ENCODE measurements around the gene PIK3AP1.
"Not testable (repeated sequence)": the region's sequence is repeated elsewhere in the genome, so short reads cannot be mapped to it uniquely, and the experiment has no call there.

The PIK3AP1 gene

DNA sequence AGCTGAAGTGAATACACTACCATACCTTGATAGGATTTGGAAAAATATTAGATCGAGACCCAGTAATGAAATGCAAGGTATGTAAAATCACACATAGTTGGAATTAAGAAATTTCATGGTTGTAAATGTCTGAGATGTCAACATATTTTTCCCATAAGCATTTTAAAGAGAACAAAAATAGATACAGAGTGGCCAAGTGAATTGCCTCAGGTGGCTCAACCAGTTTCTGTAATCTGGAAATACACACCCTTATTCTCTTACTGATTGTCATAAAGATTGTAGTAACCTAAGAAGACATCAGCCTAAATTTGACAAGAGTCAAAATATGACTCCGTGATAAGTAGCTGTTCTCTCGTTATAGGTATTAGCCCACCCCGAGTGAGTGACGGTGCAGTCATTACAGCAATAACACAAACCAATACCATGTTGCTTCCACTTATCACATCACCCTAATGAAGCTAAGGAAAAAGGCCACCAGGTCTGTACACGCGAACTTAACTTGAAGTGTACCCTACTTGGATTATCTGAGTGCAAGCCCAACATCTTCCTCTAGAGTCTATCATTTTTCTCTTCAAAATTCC, 23.4 kb downstream of the PIK3AP1 start:
- no peak for DNase-seq (ENCODE audit: low spot score)

DNA sequence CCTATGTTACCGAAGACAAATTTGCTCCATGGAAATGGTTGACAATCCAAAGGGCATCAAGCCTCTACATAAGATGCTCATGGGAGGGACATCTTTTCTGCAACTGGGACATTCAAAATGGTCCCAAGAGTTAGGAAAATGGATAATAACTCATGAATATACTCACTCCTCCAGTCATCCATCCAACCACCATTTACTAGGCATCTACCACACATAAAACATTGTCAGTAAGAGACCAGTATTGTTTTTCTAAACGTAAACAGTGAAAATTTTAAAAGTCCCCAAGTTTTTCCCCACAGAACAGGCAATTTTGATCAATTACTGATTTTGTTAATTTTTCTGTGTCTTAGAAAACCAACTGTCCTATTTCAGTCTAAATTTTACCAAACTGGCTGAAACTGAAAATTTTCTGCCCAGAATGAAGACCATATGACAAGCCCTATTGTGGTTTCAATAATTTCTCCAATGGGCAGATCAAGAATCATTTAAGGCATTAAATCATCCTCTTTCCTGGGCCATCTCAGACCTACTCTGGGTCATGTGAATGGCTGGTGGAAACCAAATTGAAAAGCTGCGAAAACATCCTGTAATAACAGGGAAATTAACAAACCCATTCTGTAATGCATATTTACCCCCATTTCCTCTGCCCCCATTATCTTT, 24.2 kb downstream of the PIK3AP1 start:
- no peak for DNase-seq (ENCODE audit: low spot score)

DNA sequence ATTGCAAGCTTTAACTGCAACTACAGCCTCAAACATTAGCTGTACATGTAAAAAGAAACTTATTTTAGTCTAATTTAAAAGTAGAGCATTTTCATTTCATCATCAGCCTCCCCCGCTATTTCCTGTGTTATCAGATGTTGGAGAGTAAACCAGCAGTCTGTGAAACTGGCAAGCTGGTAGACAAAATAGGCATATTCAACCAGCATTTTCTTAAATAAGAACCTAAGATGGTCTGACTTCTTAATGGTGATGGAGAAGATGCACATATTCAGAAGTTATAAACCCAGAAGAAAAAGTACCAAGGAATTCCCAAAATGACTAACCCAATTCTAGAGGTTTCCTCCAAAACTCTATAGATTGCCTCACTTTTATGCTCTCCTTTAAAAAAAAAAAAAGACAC, 24.9 kb downstream of the PIK3AP1 start:
- no peak for DNase-seq (ENCODE audit: low spot score)

DNA sequence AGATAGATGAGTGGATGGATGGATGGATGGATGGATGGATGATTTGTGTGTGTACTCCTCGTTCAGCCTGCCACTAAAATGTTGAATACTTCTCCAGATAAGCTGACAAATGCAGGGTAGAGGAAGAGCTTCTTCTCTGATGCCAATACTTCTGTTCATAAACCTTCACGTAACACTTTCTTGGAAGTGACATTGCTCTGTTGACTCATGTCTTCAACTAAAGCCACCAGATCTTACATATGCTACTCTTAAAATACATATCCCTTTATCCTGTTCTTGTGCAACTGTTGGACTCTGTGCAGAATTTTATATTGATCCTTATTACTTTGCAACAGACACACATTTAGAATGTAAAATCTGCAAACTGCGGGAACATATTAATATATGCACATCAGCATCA, 26.9 kb downstream of the PIK3AP1 start:
- DNase-seq (ENCODE audit: low spot score): no peak

DNA sequence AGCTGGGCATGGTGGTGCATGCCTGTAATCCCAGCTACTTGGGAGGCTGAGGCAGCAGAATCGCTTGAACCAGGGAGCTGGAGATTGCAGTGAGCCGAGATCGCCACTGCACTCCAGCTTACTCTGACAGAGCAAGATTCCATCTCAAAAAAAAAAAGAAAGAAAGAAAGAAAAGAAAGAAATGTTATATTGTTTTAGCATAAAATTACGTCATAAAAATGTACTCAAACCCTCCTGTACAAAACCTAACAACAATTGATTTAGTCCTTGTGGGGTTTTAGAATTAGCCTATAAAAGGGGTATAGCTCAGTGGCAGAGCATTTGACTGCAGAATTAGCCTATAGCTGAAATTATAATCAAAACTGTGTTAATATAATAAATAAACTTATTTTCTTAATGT, 27.9 kb downstream of the PIK3AP1 start:
- no peak for DNase-seq (ENCODE audit: low spot score)

DNA sequence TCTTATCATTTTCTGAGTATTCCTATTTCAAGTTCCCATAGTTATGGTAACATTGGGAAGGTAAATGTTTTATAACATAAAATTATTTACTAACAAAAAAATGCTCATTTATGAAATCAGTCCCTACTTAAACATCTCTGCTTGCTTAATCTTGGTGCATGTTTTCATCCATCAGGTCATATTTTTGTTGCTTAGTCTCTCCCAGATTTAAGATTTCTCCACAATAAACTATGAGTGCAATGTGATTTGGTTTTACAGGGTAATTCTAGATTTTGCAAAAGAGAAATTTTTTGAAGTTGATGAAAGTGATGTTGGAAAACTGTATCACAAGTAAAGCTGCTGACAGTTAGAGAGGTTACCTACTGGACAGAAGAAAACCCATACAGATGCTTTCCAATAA, 28.6 kb downstream of the PIK3AP1 start:
- DNase-seq (ENCODE audit: low spot score): no peak

DNA sequence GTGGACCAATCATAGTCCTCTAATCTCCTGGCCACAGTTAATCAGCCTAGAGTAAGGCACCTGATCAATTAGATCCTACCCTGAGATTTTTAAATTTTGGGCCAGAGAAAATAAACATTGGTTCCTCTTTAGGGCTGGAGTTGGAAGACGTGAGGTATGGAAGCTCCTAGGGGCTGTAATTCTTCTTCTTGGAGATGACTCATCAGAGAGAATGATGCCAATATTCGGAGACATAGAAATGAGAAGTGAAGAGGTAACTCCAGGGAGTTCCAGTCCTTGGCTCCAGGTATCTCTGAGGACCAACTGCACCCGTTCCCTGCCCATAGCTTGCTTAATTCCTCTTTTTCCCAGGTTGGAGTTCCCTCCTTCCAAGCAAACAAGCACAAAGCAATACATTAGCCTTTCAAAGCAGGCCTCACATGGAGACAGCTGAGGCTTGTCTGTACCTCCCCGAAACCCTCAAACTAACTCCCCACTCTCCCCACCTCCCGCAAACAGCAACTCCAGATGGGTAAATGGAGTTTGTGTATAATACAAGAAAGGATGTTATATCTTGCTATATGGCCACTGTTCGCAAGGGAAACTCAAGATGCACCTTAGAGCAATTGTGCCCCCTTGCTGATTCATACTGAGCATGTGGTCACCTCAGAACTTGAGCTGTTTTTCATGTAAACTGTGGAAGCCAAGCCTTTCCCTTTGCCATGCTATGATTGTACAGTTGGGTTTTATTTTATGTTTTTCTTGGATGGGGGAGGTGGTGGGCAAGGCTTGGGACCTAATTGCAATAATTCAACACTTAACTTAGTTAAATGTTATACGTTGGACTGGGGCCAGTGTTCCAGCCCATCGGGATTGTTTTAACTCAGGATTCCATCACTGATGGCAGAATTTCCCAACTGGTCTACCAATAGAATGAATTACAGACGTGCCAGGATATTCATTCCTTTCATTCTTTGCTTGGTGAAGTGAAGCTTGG, 29.3 kb downstream of the PIK3AP1 start:
- no peak for DNase-seq (ENCODE audit: low spot score)

DNA sequence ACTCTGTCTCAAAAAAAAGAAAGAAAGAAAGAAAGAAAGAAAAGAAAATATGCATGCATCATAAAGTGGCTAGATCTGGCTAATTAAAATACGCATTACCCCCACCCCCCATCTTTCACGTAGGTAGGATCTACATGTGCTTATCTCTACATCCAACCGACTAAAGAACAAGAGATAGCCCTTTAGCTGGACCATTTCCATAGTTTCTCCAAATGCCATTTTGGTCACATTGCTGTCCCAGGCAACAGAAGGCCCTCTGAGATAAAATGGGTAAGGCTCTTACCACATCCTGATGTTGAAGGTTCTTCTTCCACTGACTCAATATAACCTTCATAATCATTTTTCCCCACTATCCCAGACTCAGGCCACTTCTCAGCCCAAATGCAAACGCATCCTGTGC, 31.5 kb downstream of the PIK3AP1 start:
- no peak for DNase-seq (ENCODE audit: low spot score)

DNA sequence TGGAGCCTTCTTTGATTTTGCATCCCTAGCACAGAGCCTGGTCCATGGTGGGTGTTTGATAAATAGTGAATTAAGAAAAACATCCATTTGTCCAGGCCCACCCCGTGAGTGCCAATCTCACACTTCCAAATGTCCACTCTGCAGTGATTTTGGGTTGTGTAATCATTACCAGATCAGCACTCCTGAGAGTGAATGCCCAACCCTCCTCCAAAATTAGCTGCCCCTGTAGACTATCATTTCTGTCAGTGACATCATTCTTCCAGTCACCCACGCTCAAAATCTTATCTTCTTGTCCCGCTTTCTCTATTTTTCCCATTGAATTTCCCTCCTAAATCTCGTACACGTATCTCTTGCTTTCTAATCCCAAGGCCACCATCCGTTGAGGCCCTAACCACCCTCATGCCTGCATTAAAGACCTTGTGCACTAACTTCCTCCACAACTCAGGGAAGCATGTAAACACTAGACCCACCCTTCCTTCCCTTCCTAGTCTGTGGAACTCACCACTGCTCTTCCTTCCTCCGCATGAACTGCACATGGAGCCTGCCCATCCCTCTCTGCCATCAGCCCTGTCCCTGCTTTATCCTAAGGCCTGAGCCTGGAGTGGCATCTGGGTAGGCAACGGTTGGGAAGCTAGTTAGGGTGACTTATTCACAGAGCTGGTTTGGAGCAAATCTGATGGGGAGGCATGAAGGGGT, 32.8 kb downstream of the PIK3AP1 start:
- DNase-seq (ENCODE audit: low spot score): no peak

DNA sequence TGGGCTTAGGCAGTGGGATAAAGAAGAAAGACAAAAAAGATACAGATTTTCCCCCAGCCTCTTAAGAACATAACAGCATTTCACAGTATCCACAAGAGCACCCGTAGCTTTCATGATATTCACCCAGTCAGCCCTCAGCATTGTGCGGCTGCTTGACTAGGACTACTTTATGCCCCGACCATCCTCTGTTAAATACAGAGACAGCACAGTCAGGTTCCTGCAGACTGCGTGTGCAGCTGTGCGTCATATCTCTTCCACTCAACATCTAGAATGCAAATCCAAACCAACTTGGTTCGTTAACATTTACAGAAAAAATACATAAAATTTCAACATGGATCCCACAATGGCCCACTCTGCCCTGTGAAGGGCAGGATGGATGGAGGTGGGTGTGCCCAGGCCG, 33.8 kb downstream of the PIK3AP1 start:
- no peak for DNase-seq (ENCODE audit: low spot score)

DNA sequence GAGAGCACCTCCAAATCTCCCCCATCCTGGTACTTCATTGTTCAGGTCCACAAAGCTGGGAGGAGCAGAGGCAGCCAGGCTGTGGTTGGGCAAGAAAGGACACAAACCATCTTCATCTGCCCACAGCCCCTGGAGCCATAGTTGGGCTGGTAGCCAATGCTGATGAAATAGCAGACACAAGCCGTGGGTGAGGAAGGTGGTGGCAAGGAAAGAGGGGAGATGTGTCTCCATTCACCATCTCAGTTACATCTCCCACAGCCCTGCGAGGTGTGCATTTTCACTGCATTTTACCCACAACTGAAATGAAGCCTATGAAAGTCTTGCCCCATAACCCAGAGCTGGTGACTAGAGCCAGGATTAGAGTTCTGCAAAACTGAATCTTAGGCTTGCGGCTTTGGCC, 35.0 kb downstream of the PIK3AP1 start:
- no peak for DNase-seq (ENCODE audit: low spot score)

DNA sequence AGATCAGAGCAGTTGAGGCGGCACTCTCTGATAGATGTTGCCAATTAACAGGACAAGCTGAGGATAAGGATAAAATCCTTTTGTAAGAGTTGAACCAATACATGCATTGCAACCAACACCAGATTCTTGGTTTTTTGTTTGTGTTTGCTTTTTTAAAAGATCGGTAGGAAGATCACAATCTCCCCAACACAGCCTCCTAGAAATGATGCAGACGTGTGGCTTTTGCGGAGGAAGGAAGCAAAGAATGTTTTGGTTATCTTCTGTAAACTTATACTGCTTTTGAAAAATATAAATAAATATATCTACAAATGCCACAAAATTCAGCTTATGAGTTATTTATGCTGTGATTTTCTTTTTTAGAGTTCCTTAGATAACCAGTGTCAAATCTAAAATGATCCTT, 35.5 kb downstream of the PIK3AP1 start:
- DNase-seq (ENCODE audit: low spot score): no peak

DNA sequence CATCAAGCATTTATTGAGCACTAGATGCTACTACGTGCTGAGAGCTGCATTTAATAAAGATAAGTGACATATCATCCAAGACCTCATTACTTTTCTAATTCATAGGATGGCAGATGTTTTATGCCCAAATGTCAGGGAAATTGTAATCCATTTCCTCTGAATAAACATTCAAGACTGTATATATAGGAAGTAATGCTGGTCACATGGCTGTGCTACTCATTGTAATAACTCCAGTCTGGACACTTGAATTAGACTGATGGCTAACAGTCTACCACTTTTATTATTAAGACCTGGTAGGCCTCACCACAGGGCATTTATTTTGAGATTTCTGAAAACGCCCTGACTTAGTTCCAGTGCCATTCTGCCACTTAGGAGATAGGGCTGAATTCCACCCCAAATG, 36.6 kb downstream of the PIK3AP1 start:
- DNase-seq (ENCODE audit: low spot score): no peak

DNA sequence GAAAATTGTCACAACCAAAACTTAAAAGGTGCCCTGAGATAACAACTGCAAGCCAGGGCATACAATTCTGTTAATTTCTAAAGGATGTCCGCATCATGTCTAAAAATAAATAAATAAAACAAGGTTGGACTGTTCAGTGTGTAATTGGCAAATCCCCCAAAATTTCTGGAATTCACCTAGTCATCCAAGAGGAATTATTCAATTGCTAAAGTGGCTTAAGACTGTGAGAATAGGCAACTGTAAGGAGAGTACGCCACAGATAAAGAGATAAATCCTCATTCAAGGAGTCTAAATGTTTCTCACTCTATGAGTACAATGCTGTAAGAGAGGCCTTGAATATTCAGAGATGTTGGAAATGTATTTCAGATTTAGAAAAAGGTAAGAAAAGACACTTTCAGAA, 37.2 kb downstream of the PIK3AP1 start:
- no peak for DNase-seq (ENCODE audit: low spot score)

DNA sequence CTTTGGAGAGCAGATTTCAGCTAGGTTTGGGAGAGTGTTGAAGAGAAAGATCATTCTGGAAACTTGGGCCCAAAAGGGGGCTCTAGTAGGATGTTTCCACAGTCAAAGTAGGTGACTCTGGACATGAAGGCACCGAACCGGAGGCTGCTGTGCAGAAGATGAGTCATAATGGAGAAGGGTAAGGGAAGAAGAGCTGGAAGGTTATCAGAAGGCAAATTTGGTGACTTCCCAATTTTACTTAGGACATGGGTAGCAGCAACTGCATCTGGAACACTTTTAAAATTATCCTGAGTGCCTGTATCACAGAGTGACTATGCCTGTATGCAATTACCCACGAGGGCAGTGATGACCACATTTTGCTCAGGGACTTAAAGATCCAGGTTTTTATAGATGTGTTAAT, 38.8 kb downstream of the PIK3AP1 start:
- DNase-seq (ENCODE audit: low spot score): no peak

DNA sequence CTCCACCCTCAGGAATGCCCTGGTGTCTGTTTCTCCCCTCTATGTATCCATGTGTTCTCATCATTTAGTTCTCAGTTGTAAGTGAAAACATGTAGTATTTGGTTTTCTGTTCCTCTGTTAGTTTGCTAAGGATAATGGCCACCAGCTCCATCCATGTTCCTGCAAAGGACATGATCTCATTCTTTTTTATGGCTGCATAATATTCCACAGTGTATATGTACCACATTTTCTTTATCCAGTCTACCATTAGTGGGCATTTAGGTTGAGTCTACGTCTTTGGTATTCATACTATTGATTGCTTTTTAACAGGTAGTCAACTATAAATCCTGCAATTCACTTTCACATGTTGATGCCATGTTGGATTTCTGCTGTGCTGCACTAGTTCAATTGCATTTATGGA, 39.9 kb downstream of the PIK3AP1 start:
- DNase-seq (ENCODE audit: low spot score): not testable (repeated sequence)

DNA sequence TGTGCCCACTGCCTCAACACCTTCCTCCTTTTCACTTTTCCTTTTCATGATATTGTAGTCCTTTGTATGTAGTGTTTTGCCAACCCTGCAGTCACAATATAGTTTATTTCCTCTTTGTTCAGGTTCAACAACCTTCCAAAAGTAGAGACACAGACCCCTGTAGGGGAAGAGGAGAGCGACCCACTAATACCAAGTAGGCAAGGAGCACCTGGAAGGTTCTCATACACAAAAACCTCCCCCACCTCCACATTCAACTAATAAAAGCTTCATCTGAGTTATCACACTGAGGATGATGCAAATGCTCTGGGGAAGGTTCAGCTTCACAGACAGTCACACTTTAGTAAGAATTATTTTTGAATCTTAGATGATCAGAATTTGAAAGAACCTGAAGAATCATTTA, 41.6 kb downstream of the PIK3AP1 start:
- no peak for DNase-seq (ENCODE audit: low spot score)

DNA sequence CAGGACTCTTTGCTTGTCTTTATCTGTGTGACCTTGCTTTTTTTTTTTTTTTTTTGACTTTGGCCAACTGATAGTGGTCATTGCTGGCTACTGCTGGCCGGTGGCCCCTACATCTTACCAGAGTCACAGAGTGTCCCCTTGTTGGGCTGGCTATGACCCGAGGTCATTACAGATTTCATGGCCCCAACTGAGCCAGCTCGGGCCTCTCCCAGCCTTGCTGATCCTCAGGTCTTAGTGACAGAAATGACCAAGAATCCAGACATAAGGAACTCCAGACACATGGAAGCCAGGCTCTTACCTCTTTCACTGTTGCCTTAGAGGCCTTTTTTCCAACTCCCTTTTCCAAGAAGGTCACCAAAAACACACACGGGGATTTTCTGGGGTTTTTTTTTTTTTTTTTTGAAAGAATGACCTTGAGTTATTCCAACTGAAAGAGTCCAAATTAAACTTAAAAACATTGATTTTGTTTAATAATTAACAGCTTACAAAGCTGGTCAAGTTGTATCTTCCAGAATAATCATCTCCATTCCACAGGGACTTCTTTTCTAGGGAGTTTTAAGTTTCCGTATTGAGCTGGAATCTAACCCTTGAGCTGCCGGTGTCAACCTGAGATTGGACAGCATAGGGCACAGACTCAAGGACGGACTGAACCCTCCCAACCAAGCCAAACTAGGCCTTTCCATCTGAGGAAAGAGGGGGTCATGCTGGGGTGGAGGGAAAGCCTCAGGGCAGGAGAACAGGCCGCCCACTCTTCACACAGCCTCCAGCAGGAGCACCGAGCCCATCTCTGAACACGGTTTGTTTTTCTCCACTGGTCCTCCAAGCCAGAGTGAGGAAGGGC, 43.8 kb downstream of the PIK3AP1 start:
- no peak for DNase-seq (ENCODE audit: low spot score)

DNA sequence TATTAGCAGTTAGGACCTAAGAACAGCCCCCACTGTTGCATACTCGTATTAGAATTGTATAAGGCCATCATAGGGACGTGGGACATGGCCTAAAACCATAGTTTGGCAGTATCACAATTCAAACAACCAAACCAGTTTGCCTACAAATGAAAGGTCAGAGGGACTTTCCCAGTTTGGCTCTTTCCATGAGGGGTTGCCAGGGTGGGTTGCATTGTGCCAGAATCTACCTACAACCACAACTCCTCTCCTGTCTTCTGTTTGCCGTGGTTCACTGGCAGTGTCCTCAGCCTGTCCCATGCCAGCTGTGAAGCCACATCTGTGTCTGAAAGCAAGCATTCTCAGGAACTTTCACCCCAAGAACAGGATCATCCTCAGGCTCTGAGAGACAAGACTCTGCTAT, 44.5 kb downstream of the PIK3AP1 start:
- no peak for DNase-seq (ENCODE audit: low spot score)

DNA sequence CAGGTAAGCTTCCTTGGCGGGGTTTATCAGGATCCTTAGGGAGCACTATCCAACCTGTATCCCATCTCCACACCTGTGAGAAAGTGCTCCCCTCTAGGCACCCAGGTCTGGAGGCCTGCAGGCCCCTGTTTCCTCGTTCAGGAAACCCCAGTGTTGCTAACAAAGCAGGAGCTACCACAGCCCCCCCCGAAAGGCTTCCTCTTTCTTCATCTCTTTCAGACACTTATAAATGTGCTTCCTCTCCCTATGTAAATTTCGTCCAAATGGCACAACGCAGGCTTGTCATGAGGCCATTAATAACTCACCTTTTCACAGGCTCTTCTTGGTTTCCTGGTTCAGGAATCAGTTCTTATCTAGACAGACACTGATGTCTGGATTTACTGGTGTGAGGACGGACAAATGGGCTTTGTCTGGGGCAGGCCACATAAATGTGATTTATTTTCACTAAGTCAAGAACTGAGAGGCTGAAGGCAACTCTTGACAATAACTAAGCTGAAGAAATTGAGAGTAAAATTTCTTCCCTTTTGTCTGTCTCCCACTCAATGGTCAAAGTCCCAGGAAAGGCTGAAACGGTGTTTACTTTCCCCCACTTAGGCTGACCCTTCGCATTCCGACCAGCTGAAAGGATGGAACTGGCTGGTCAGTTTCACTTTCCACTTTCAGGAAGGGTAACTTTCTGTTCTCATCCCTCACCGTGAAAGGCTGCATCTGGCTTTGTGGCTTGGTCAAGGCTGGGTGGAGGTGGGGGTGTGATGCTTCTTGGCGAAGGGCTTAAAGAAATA, 46.8 kb downstream of the PIK3AP1 start:
- DNase-seq (ENCODE audit: low spot score): no peak
